HG03558 (cell line): Measurements from ENCODE around the gene PDGFRA.
"Not testable (repeated sequence)": the region's sequence is repeated elsewhere in the genome, so short reads cannot be mapped to it uniquely, and the experiment has no call there.

Experiments
- ATAC-seq: cut with Tn5 transposase; IDR thresholded peaks from one replicate; pipeline ENCODE4 v1.9.1; 2021; ENCODE audit warnings: moderate number of reproducible peaks; ENCODE audit not compliant: unreplicated experiment; ENCODE audit errors: extremely low read depth

The PDGFRA gene

GRCh38 chr4:54227256-54228055, 1.6 kb upstream of the PDGFRA start:
- no peak for ATAC-seq

GRCh38 chr4:54228056-54228527, 1.0 kb upstream of the PDGFRA start:
- no peak for ATAC-seq

GRCh38 chr4:54228546-54228945, 547 bp upstream of the PDGFRA start:
- ATAC-seq: no peak

GRCh38 chr4:54229631-54230483, 764 bp downstream of the PDGFRA start:
- no peak for ATAC-seq

- ATAC-seq: no peak
These were observed 1.7 kb downstream of the PDGFRA start for GRCh38 chr4:54230484-54231418.

GRCh38 chr4:54231419-54231767, 2.3 kb downstream of the PDGFRA start:
- ATAC-seq: no peak

- no peak for ATAC-seq
These were observed 2.9 kb downstream of the PDGFRA start for GRCh38 chr4:54231768-54232688.

GRCh38 chr4:54233277-54233696, 4.2 kb downstream of the PDGFRA start:
- ATAC-seq: peak; percentile 68

GRCh38 chr4:54233697-54234496, 4.8 kb downstream of the PDGFRA start:
- ATAC-seq: no peak

GRCh38 chr4:54234497-54235205, 5.6 kb downstream of the PDGFRA start:
- no peak for ATAC-seq

GRCh38 chr4:54236316-54236715, 7.2 kb downstream of the PDGFRA start:
- ATAC-seq: not testable (repeated sequence)

GRCh38 chr4:54237770-54238169, 8.7 kb downstream of the PDGFRA start:
- ATAC-seq: no peak

- no peak for ATAC-seq
These were observed 9.3 kb downstream of the PDGFRA start for GRCh38 chr4:54238389-54238788.

- not testable (repeated sequence) for ATAC-seq
These were observed 12.3 kb downstream of the PDGFRA start for GRCh38 chr4:54241268-54241823.

- not testable (repeated sequence) for ATAC-seq
These were observed 14.4 kb downstream of the PDGFRA start for GRCh38 chr4:54243541-54243940.

- not testable (repeated sequence) for ATAC-seq
These were observed 23.2 kb downstream of the PDGFRA start for GRCh38 chr4:54252312-54252711.

GRCh38 chr4:54254116-54254914, 25.2 kb downstream of the PDGFRA start:
- ATAC-seq: no peak
